ENCODE data around the gene FBN2. TPM values are rescaled to one million over a fixed set of nuclear protein-coding genes. Genes with fewer than 3 reads are reported as not detected.

Gene FBN2
- total RNA-seq, 1 experiment from 2014 or later: 0.08 TPM

- no peaks in the 10 kb centered on the region for H3K36me3 ChIP-seq (ENCODE audit: control insufficient read depth, insufficient read depth, low read length)
- intact Hi-C loops (cut with micrococcal nuclease; ENCODE audit: unreplicated experiment): no loop called here
Measured at GRCh38 chr5:128528126-128528525, 9.9 kb downstream of the FBN2 start.

GRCh38 chr5:128527077-128527476 lies 11.0 kb downstream of the FBN2 start:
- H3K36me3 ChIP-seq (ENCODE audit: control insufficient read depth, insufficient read depth, low read length): no peaks in the 10 kb centered on the region
- in situ Hi-C loops (cut with HindIII; ENCODE audit: low pct_unique_long_range_greater_than_20kb, low sequenced_read_pairs): no loop called here

More at GRCh38 chr5:128528126-128528525, 9.9 kb downstream of the FBN2 start:
- TF ChIP-seq CTCF (IDR thresholded peaks at IDR 0.05) (no peak), TCF7L2 (IDR thresholded peaks at IDR 0.05; ENCODE audit: low read depth, low read length) (no peak), SIN3A (IDR thresholded peaks at IDR 0.05; ENCODE audit: borderline replicate concordance, insufficient read depth, low read depth, low read length) (no peak), POLR2AphosphoS5 (IDR thresholded peaks at IDR 0.05; ENCODE audit: low read depth, low read length) (no peak), REST (IDR thresholded peaks at IDR 0.05; ENCODE audit: insufficient read depth in 1 of 2, low read depth in 2 of 2, low read length in 1 of 2) (no peak)
- no TSS peak for BruUV-seq (replicated peaks)
- H3K9me3 ChIP-seq (ENCODE audit: control insufficient read depth, insufficient read depth, low read depth, low read length): no peaks in the 10 kb centered on the region
- no peaks in the 10 kb centered on the region for H3K27me3 ChIP-seq (ENCODE audit: control insufficient read depth, insufficient read depth, low read length)
- in situ Hi-C loops (cut with HindIII; ENCODE audit: low pct_unique_long_range_greater_than_20kb, low sequenced_read_pairs): no loop called here
- no peaks in the 10 kb centered on the region for H3K4me1 ChIP-seq (ENCODE audit: control insufficient read depth, insufficient read depth, low read length)
- no peak for DNase-seq (ENCODE audit: low read depth, low spot score)
- POLR2A ChIA-PET: no interaction called here
- H3K27ac ChIP-seq (ENCODE audit: low read length): no peak overlapping the region
- no peak for ATAC-seq
- CTCF ChIA-PET: no interaction called here
- no peak overlapping the region for H3K4me3 ChIP-seq (ENCODE audit: low read depth in 2 of 2, low read length in 2 of 2)

More at GRCh38 chr5:128527077-128527476, 11.0 kb downstream of the FBN2 start:
- TF ChIP-seq CTCF (IDR thresholded peaks at IDR 0.05) (no peak), REST (IDR thresholded peaks at IDR 0.05; ENCODE audit: insufficient read depth in 1 of 2, low read depth in 2 of 2, low read length in 1 of 2) (no peak), SIN3A (IDR thresholded peaks at IDR 0.05; ENCODE audit: borderline replicate concordance, insufficient read depth, low read depth, low read length) (no peak), TCF7L2 (IDR thresholded peaks at IDR 0.05; ENCODE audit: low read depth, low read length) (no peak), POLR2AphosphoS5 (IDR thresholded peaks at IDR 0.05; ENCODE audit: low read depth, low read length) (no peak)
- no TSS peak for BruUV-seq (replicated peaks)
- ChIA-PET POLR2A (no interaction called here), CTCF (no interaction called here)
- H3K4me1 ChIP-seq (ENCODE audit: control insufficient read depth, insufficient read depth, low read length): no peaks in the 10 kb centered on the region
- ATAC-seq (no peak), DNase-seq (ENCODE audit: low read depth, low spot score) (no peak)
- no peak overlapping the region for H3K4me3 ChIP-seq (ENCODE audit: low read depth in 2 of 2, low read length in 2 of 2)
- H3K27me3 ChIP-seq (ENCODE audit: control insufficient read depth, insufficient read depth, low read length): no peaks in the 10 kb centered on the region
- H3K27ac ChIP-seq (ENCODE audit: low read length): no peak overlapping the region
- no peaks in the 10 kb centered on the region for H3K9me3 ChIP-seq (ENCODE audit: control insufficient read depth, insufficient read depth, low read depth, low read length)
- intact Hi-C loops (cut with micrococcal nuclease; ENCODE audit: unreplicated experiment): no loop called here
